HL-60 (cell line): Measurements from ENCODE around the gene UVSSA.

Experiments
- CTCF ChIP-seq: IDR thresholded peaks from one replicate; pipeline ENCODE4 v1.5.1; 2011; ENCODE audit warnings: low read length, control low read depth, inconsistent platforms; ENCODE audit not compliant: insufficient read depth
- POLR2AphosphoS5 ChIP-seq: IDR thresholded peaks from 2 replicates; pipeline ENCODE4 v1.6.1; 2012; ENCODE audit warnings: low read depth
- SPI1 ChIP-seq: IDR thresholded peaks from 2 replicates; pipeline ENCODE4 v1.6.1; 2012; ENCODE audit warnings: low read depth, mild to moderate bottlenecking, borderline replicate concordance

- no peak for TF ChIP-seq CTCF
- no peak for TF ChIP-seq SPI1
- TF ChIP-seq POLR2AphosphoS5: no peak
These were observed 24.5 kb downstream of the UVSSA start for GRCh38 chr4:1371176-1372165.
